SK-N-SH (cell line): Measurements from ENCODE around the gene HERC4. TPM values are rescaled to one million over a fixed set of nuclear protein-coding genes. Genes with fewer than 3 reads are reported as not detected.
"Not testable (repeated sequence)": the region's sequence is repeated elsewhere in the genome, so short reads cannot be mapped to it uniquely, and the experiment has no call there.

ENCODE experiments used
- CTCF ChIA-PET: fragments of 300-600, 350-600 bp; formaldehyde crosslinking; extraction: SDS; loops from one replicate; lab custom pipeline; 2021; lab: Yijun Ruan, JAX
- POLR2A ChIA-PET: fragments of 350-600 bp; sonication (Branson Sonifier 250); formaldehyde crosslinking; extraction: SDS; loops from one replicate; lab custom pipeline; 2020; ENCODE audit warnings: antibody characterized with exemption, inconsistent platforms; lab: Yijun Ruan, JAX
- DNase-seq: peaks from one replicate; pipeline ENCODE4 v3.0.0; 2012
- H2AFZ ChIP-seq: fragments of 200-600 bp; sonication (generic); 2 replicates; pipeline ENCODE4 v1.8.1; 2016; ENCODE audit warnings: antibody characterized with exemption, mild to moderate bottlenecking, low read depth
- H3F3A ChIP-seq: fragments of 200-600 bp; sonication (generic); replicated peaks from 2 replicates; pipeline ENCODE3; 2016; ENCODE audit warnings: antibody characterized with exemption, mild to moderate bottlenecking; ENCODE audit not compliant: insufficient read depth
- H3K27ac ChIP-seq, 2 experiments: fragments of 200-500 bp in 1 of 2; fragments of 200-600 bp in 1 of 2; sonication (Bioruptor generic) in 1 of 2; sonication (generic), shearing (Covaris generic) in 1 of 2; 2 replicates each; pipeline versions ENCODE4 v1.5.1 to v1.6.1; 2014 to 2016; ENCODE audit warnings: low read depth in 2 of 2, inconsistent platforms in 1 of 2, low read length in 1 of 2, mild to moderate bottlenecking in 1 of 2, mixed read lengths in 1 of 2
- H3K27me3 ChIP-seq: fragments of 200-600 bp; sonication (generic), shearing (Covaris generic); 2 replicates; pipeline ENCODE4 v1.6.1; 2016; ENCODE audit warnings: mixed run types; ENCODE audit not compliant: insufficient read depth
- H3K36me3 ChIP-seq, 2 experiments: fragments of 200-500 bp in 1 of 2; fragments of 200-600 bp in 1 of 2; sonication (Bioruptor generic) in 1 of 2; sonication (generic) in 1 of 2; replicated peaks in 1 of 2; 2 replicates each; pipeline versions ENCODE3 to v1.5.1; 2014 to 2016; ENCODE audit warnings: low read length in 1 of 2, mild to moderate bottlenecking in 1 of 2; ENCODE audit not compliant: insufficient read depth in 2 of 2, control insufficient read depth in 1 of 2
- H3K4me1 ChIP-seq, 2 experiments: fragments of 200-500 bp in 1 of 2; fragments of 200-600 bp in 1 of 2; sonication (Bioruptor generic) in 1 of 2; sonication (generic), shearing (Covaris generic) in 1 of 2; 2 replicates each; pipeline versions ENCODE4 v1.5.1 to v1.6.1; 2014 to 2016; ENCODE audit warnings: low read depth in 1 of 2, low read length in 1 of 2, mixed run types in 1 of 2; ENCODE audit not compliant: insufficient read depth in 2 of 2, control insufficient read depth in 1 of 2
- H3K4me2 ChIP-seq: fragments of 200-600 bp; sonication (generic), shearing (Covaris generic); 2 replicates; pipeline ENCODE4 v1.6.1; 2017; ENCODE audit warnings: mixed run types
- H3K4me3 ChIP-seq, 2 experiments: fragments of 200-500 bp in 1 of 2; fragments of 200-600 bp in 1 of 2; sonication (Bioruptor generic) in 1 of 2; sonication (generic), shearing (Covaris generic) in 1 of 2; 2 replicates each; pipeline versions ENCODE4 v1.5.1 to v1.8.1; 2014 to 2016; ENCODE audit warnings: low read depth in 2 of 2, inconsistent platforms in 1 of 2, low read length in 1 of 2, mild to moderate bottlenecking in 1 of 2, mixed read lengths in 1 of 2, moderate library complexity in 1 of 2
- H3K79me2 ChIP-seq: fragments of 200-600 bp; sonication (generic); 2 replicates; pipeline ENCODE4 v1.8.1; 2017; ENCODE audit warnings: mild to moderate bottlenecking; ENCODE audit not compliant: insufficient read depth
- H3K9ac ChIP-seq: fragments of 200-600 bp; sonication (generic); 2 replicates; pipeline ENCODE4 v1.6.1; 2017; ENCODE audit warnings: mixed run types
- H3K9me2 ChIP-seq: fragments of 200-600 bp; sonication (generic); 2 replicates; pipeline ENCODE4 v1.6.1; 2017; ENCODE audit warnings: mixed run types
- H3K9me3 ChIP-seq: fragments of 200-600 bp; sonication (generic); 2 replicates; pipeline ENCODE4 v1.6.1; 2017; ENCODE audit warnings: mixed run types, mild to moderate bottlenecking, moderate library complexity
- H4K20me1 ChIP-seq: fragments of 200-600 bp; sonication (generic); 2 replicates; pipeline ENCODE4 v1.6.1; 2017; ENCODE audit warnings: mild to moderate bottlenecking, mixed run types; ENCODE audit not compliant: insufficient read depth
- FOSL2 ChIP-seq: IDR thresholded peaks from 2 replicates; pipeline ENCODE4 v1.4.0; 2012; ENCODE audit warnings: low read depth, mild to moderate bottlenecking, moderate library complexity, borderline replicate concordance
- FOXJ3 ChIP-seq: sonication (generic); formaldehyde crosslinking; IDR thresholded peaks from 2 replicates; pipeline ENCODE4 v1.5.1; 2020; ENCODE audit warnings: mild to moderate bottlenecking, missing genetic modification reagents
- FOXM1 ChIP-seq: IDR thresholded peaks from 2 replicates; pipeline ENCODE4 v1.4.0; 2012; ENCODE audit warnings: low read depth, mild to moderate bottlenecking
- GABPA ChIP-seq: IDR thresholded peaks from 2 replicates; pipeline ENCODE4 v1.4.0; 2012; ENCODE audit warnings: low read depth, mild to moderate bottlenecking
- GATA2 ChIP-seq: sonication (generic); formaldehyde crosslinking; IDR thresholded peaks from 2 replicates; pipeline ENCODE4 v1.5.0; 2020; ENCODE audit warnings: mild to moderate bottlenecking, missing genetic modification reagents
- MEF2A ChIP-seq: IDR thresholded peaks from 2 replicates; pipeline ENCODE4 v1.4.0; 2012; ENCODE audit warnings: low read depth, borderline replicate concordance
- NFIC ChIP-seq: IDR thresholded peaks from 2 replicates; pipeline ENCODE4 v1.4.0; 2012; ENCODE audit warnings: borderline replicate concordance
- NRF1 ChIP-seq: IDR thresholded peaks from 2 replicates; pipeline ENCODE4 v1.6.1; 2012; ENCODE audit warnings: low read depth, mild to moderate bottlenecking, low read length
- POLR2AphosphoS5 ChIP-seq: IDR thresholded peaks from 2 replicates; pipeline ENCODE4 v1.6.1; 2012; ENCODE audit warnings: low read depth, low read length
- RFX5 ChIP-seq: IDR thresholded peaks from 2 replicates; pipeline ENCODE4 v1.6.1; 2012; ENCODE audit warnings: mild to moderate bottlenecking, improper control_type of control experiment, low read length
- RXRA ChIP-seq: IDR thresholded peaks from 2 replicates; pipeline ENCODE4 v1.4.0; 2012; ENCODE audit warnings: low read depth, mild to moderate bottlenecking, borderline replicate concordance
- TAF1 ChIP-seq: IDR thresholded peaks from 2 replicates; pipeline ENCODE4 v1.6.1; 2012; ENCODE audit warnings: low read depth, mild to moderate bottlenecking, low read length, moderate library complexity, borderline replicate concordance
- USF1 ChIP-seq: IDR thresholded peaks from 2 replicates; pipeline ENCODE4 v1.4.0; 2012; ENCODE audit warnings: low read depth, borderline replicate concordance
- USF2 ChIP-seq: fragments of 150-350 bp; IDR thresholded peaks from 2 replicates; pipeline ENCODE4 v1.6.1; 2017; ENCODE audit warnings: antibody characterized with exemption, low read length, low read depth, borderline replicate concordance
- WGBS: methylation state at CpG from one replicate; pipeline ENCODE4 v1.1.6; 2017; ENCODE audit warnings: low lambda C conversion rate; 5-methylcytosine and 5-hydroxymethylcytosine counted together
- polyA plus RNA-seq, 3 experiments: library from polyadenylated mRNA; depleted of rRNA; stranded (reverse); fragments of >200 nt; gene quantifications; 2 replicates each; pipeline ENCODE4 v1.2.3, GENCODE V29; 2012
- TF ChIP-seq, protein P1 (sequence below): fragments of 150-350 bp; IDR thresholded peaks from 2 replicates; pipeline ENCODE4 v1.6.1; 2016; ENCODE audit warnings: mild to moderate bottlenecking, low read depth, low read length
- TF ChIP-seq, protein P2 (sequence below): fragments of 200-600 bp; sonication (generic); IDR thresholded peaks from 2 replicates; pipeline ENCODE4 v1.6.1; 2017; ENCODE audit warnings: antibody characterized with exemption, mild to moderate bottlenecking, moderate library complexity

HERC4 gene
- polyA plus RNA-seq, 1 of the 3 experiments (the other 2 are of a cell fraction), result 16.2 TPM

GRCh38 chr10:68027429-68027828 is 47.7 kb downstream of the HERC4 start:
- H3K9me2 ChIP-seq, result no peaks in the 10 kb centered on the region
- no peak for DNase-seq
- peaks cover 10% of the 10 kb centered on the region; the same call in 1 of the 2 replicates for H3K79me2 ChIP-seq
- no peak overlapping the region for H2AFZ ChIP-seq
- H3K27ac ChIP-seq, result no peak overlapping the region
- no peak overlapping the region for H3K4me3 ChIP-seq
- H3K27me3 ChIP-seq, result no peaks in the 10 kb centered on the region
- 96% methylated on average over 9 of the region's 9 CpGs for WGBS
- peaks cover 51 to 74% of the 10 kb centered on the region in 2 experiments for H3K36me3 ChIP-seq
- H3K4me2 ChIP-seq, result no peak overlapping the region
- no peak overlapping the region for H3K9ac ChIP-seq
- H3K4me1 ChIP-seq, result no peaks in the 10 kb centered on the region
- peaks cover 21% of the 10 kb centered on the region for H3F3A ChIP-seq
- no peaks in the 10 kb centered on the region for H4K20me1 ChIP-seq
- H3K9me3 ChIP-seq, result no peaks in the 10 kb centered on the region
- no peak for TF ChIP-seq POLR2AphosphoS5
- no peak for TF ChIP-seq USF2
- TF ChIP-seq FOXJ3, result no peak
- TF ChIP-seq GATA2, result no peak
- TF ChIP-seq NFIC, result no peak
- TF ChIP-seq, protein P1, sequence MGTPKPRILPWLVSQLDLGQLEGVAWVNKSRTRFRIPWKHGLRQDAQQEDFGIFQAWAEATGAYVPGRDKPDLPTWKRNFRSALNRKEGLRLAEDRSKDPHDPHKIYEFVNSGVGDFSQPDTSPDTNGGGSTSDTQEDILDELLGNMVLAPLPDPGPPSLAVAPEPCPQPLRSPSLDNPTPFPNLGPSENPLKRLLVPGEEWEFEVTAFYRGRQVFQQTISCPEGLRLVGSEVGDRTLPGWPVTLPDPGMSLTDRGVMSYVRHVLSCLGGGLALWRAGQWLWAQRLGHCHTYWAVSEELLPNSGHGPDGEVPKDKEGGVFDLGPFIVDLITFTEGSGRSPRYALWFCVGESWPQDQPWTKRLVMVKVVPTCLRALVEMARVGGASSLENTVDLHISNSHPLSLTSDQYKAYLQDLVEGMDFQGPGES, result no peak
- TF ChIP-seq, protein P2, sequence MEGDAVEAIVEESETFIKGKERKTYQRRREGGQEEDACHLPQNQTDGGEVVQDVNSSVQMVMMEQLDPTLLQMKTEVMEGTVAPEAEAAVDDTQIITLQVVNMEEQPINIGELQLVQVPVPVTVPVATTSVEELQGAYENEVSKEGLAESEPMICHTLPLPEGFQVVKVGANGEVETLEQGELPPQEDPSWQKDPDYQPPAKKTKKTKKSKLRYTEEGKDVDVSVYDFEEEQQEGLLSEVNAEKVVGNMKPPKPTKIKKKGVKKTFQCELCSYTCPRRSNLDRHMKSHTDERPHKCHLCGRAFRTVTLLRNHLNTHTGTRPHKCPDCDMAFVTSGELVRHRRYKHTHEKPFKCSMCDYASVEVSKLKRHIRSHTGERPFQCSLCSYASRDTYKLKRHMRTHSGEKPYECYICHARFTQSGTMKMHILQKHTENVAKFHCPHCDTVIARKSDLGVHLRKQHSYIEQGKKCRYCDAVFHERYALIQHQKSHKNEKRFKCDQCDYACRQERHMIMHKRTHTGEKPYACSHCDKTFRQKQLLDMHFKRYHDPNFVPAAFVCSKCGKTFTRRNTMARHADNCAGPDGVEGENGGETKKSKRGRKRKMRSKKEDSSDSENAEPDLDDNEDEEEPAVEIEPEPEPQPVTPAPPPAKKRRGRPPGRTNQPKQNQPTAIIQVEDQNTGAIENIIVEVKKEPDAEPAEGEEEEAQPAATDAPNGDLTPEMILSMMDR, result no peak
- no peak for TF ChIP-seq FOXM1
- TF ChIP-seq RFX5, result no peak
- TF ChIP-seq MEF2A, result no peak
- TF ChIP-seq GABPA, result no peak
- no peak for TF ChIP-seq FOSL2
- TF ChIP-seq NRF1, result no peak
- TF ChIP-seq RXRA, result no peak
- TF ChIP-seq TAF1, result no peak
- ChIA-PET CTCF (no interaction called here), POLR2A (no interaction called here)

DNA sequence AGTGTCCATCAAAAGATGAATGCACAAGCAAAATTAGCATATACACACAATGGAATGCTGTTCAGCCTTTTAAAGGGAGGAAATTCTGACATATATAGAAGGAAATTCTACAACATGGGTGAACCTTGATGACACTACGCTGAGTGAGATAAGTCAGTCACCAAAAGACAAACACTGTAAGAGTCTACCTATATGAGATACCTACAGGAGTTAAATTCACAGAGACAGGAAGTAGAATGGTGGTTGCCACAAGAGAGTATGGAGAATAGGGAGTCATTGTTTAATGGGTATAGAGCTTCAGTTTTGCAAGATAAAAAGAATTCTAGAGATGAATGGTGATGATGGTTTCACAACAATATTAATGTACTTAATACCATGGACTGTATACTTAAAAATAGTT is 51.8 kb downstream of the HERC4 start:
- no peaks in the 10 kb centered on the region for H4K20me1 ChIP-seq
- CTCF ChIA-PET, result no interaction called here

DNA sequence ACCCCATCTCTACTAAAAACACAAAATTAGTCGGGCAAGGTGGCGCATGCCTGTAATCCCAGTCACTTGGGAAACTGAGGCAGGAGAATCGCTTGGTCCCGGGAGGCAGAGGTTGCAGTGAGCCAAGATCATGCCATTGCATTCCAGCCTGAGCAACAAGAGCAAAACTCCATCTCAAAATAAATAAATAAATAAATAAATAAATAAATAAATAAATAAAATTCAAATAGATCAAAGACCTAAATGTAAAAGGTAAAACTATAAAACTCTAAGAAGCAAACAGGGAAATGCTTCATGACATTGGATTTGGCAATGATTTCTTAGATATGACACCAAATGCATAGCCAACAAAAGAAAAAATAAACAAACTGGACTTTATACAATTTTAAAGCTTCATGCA is 52.8 kb downstream of the HERC4 start:
- H3K4me3 ChIP-seq, H3K27me3 ChIP-seq, H3K4me1 ChIP-seq, H3K9me3 ChIP-seq, CTCF ChIA-PET, H3K9ac ChIP-seq, H4K20me1 ChIP-seq, H3K27ac ChIP-seq, DNase-seq, POLR2A ChIA-PET, H2AFZ ChIP-seq, H3K4me2 ChIP-seq, H3K9me2 ChIP-seq: not testable (repeated sequence)
- peaks cover 56 to 77% of the 10 kb centered on the region in 2 experiments for H3K36me3 ChIP-seq
- H3F3A ChIP-seq, result peaks cover 21% of the 10 kb centered on the region
- H3K79me2 ChIP-seq, result peaks cover 18% of the 10 kb centered on the region; the same call in 1 of the 2 replicates
- WGBS, result 96% methylated on average over 4 of the region's 4 CpGs

More for the DNA sequence above, 51.8 kb downstream of the HERC4 start:
- Histone ChIP-seq H3K4me3 (no peak overlapping the region), H3K36me3 (peaks cover 53 to 75% of the 10 kb centered on the region in 2 experiments), H2AFZ (no peak overlapping the region), H3K79me2 (peaks cover 18% of the 10 kb centered on the region; the same call in 1 of the 2 replicates), H3K4me1 (no peaks in the 10 kb centered on the region), H3K27ac (no peak overlapping the region), H3K27me3 (no peaks in the 10 kb centered on the region), H3K9ac (no peak overlapping the region), H3F3A (peaks cover 21% of the 10 kb centered on the region), H3K4me2 (no peak overlapping the region)
- DNase-seq, result no peak
- 96% methylated on average over 1 of the region's 1 CpG for WGBS
- POLR2A ChIA-PET, result no interaction called here
- TF ChIP-seq USF1, result no peak
- TF ChIP-seq, all 33 proteins: peak for 0
- Histone ChIP-seq H3K9me2 (no peaks in the 10 kb centered on the region), H3K9me3 (no peaks in the 10 kb centered on the region; the same call in 1 of the 2 replicates)
